HepG2 (cell line): ENCODE measurements around the gene CCDC6. TPM values are rescaled to one million over a fixed set of nuclear protein-coding genes. Genes with fewer than 3 reads are reported as not detected.

ENCODE experiments used
- ATAC-seq: fragments of 200-7000 bp; cut with Tn5 transposase; 3 replicates; pipeline ENCODE4 v1.9.1; 2020; ENCODE audit warnings: mild to moderate bottlenecking, moderate library complexity
- BruUV-seq: library from RNA; stranded (reverse); fragments of 400-500 nt; replicated peaks from 2 replicates; lab custom pipeline; 2021; lab: Mats Ljungman, UMichigan
- CTCF ChIA-PET: fragments of 300-600 bp; formaldehyde crosslinking; extraction: SDS; loops from one replicate; lab custom pipeline; 2021; ENCODE audit warnings: low total read pairs, inconsistent platforms, low intra/inter-chr PET ratio; lab: Yijun Ruan, JAX
- POLR2A ChIA-PET: fragments of 350-600 bp; sonication (Branson Sonifier 250); formaldehyde crosslinking; loops from one replicate; lab custom pipeline; 2020; ENCODE audit warnings: antibody characterized with exemption, inconsistent platforms; lab: Yijun Ruan, JAX
- DNase-seq: peaks from one replicate; pipeline ENCODE4 v3.0.0-alpha.2; 2015; ENCODE audit warnings: low spot score
- FAIRE-seq: peaks from 3 replicates; lab custom pipeline; 2011; peaks lifted over from hg19 to GRCh38; lab: Jason Lieb, UNC
- H2AFZ ChIP-seq: one replicate; pipeline ENCODE4 v1.6.1; 2011; ENCODE audit warnings: low read length, inconsistent platforms
- H3K27ac ChIP-seq: fragments of 300-600 bp; 3 replicates; pipeline ENCODE4 v1.8.0; 2011; ENCODE audit warnings: mixed run types, mild to moderate bottlenecking, mixed read lengths, low read length, inconsistent platforms; ENCODE audit not compliant: insufficient read depth; ENCODE audit errors: extremely low read length
- H3K27me3 ChIP-seq, 2 experiments: fragments of 200-600 bp in 1 of 2; 2 replicates in 1 of 2; 3 replicates in 1 of 2; pipeline versions ENCODE4 v1.6.0 to v1.8.0; 2011; ENCODE audit warnings: low read length in 2 of 2, mild to moderate bottlenecking in 2 of 2, moderate library complexity in 2 of 2, inconsistent platforms in 1 of 2; ENCODE audit not compliant: insufficient read depth in 2 of 2, control insufficient read depth in 1 of 2
- H3K36me3 ChIP-seq, 2 experiments: fragments of 200-600 bp in 1 of 2; replicated peaks in 1 of 2; 2 replicates in 1 of 2; 3 replicates in 1 of 2; pipeline versions ENCODE4 v1.5.1 to v1.8.0; 2011; ENCODE audit warnings: low read length in 2 of 2, inconsistent platforms in 1 of 2; ENCODE audit not compliant: insufficient read depth in 2 of 2, control insufficient read depth in 1 of 2
- H3K4me1 ChIP-seq: 2 replicates; pipeline ENCODE4 v1.5.1; 2012; ENCODE audit warnings: low read length, inconsistent platforms; ENCODE audit not compliant: insufficient read depth
- H3K4me2 ChIP-seq: 2 replicates; pipeline ENCODE4 v1.6.0; 2011; ENCODE audit warnings: low read depth, low read length, inconsistent platforms
- H3K4me3 ChIP-seq, 3 experiments: fragments of 200-600 bp in 1 of 3; sonication (generic), shearing (Covaris generic) in 1 of 3; replicated peaks in 1 of 3; 2 replicates each; pipeline ENCODE4 v1.5.1; 2011 to 2016; ENCODE audit warnings: low read length in 3 of 3, inconsistent platforms in 2 of 3, low read depth in 2 of 3, mild to moderate bottlenecking in 2 of 3, control low read depth in 1 of 3, mixed read lengths in 1 of 3; ENCODE audit not compliant: insufficient read depth in 1 of 3
- H3K79me2 ChIP-seq: one replicate; pipeline ENCODE4 v1.6.1; 2011; ENCODE audit warnings: low read length, inconsistent platforms; ENCODE audit not compliant: insufficient read depth
- H3K9ac ChIP-seq: 2 replicates; pipeline ENCODE4 v1.6.0; 2011; ENCODE audit warnings: mild to moderate bottlenecking, low read depth, low read length, inconsistent platforms; ENCODE audit not compliant: insufficient read depth
- H3K9me3 ChIP-seq: 2 replicates; pipeline ENCODE4 v1.5.1; 2012; ENCODE audit warnings: mild to moderate bottlenecking, low read length
- H4K20me1 ChIP-seq: 2 replicates; pipeline ENCODE4 v1.6.0; 2011; ENCODE audit warnings: inconsistent platforms, mild to moderate bottlenecking, low read length, moderate library complexity; ENCODE audit not compliant: insufficient read depth
- EHMT2 ChIP-seq: fragments of 200-600 bp; sonication (generic); IDR thresholded peaks from 2 replicates; pipeline ENCODE4 v1.7.0; 2017; ENCODE audit warnings: antibody characterized with exemption, low read depth, low read length, borderline replicate concordance
- FOXA1 ChIP-seq, 2 experiments: fragments of 450-650 bp in 1 of 2; sonication (generic) in 1 of 2; formaldehyde crosslinking in 1 of 2; IDR thresholded peaks; 2 replicates each; pipeline versions ENCODE4 v1.4.0 to v1.6.1; 2016 to 2020; ENCODE audit warnings: missing genetic modification reagents in 1 of 2
- GZF1 ChIP-seq: sonication (generic); formaldehyde crosslinking; IDR thresholded peaks from 2 replicates; pipeline ENCODE4 v1.5.1; 2020; ENCODE audit warnings: mild to moderate bottlenecking, missing genetic modification reagents
- SRF ChIP-seq: IDR thresholded peaks from 2 replicates; pipeline ENCODE4 v1.6.1; 2011; ENCODE audit warnings: mild to moderate bottlenecking, low read depth, low read length, moderate library complexity
- ZBTB38 ChIP-seq: sonication (generic); formaldehyde crosslinking; IDR thresholded peaks from 2 replicates; pipeline ENCODE4 v1.5.1; 2020; ENCODE audit warnings: mild to moderate bottlenecking, missing genetic modification reagents
- WGBS: methylation state at CpG from one replicate; pipeline ENCODE4 v1.1.6; 2017; ENCODE audit warnings: low lambda C conversion rate; 5-methylcytosine and 5-hydroxymethylcytosine counted together
- in situ Hi-C: cut with HindIII; loops from 2 replicates; pipeline ENCODE4 v1.10.0; 2017; ENCODE audit warnings: low pct_unique_long_range_greater_than_20kb; ENCODE audit not compliant: extremely low pct_ligation_motif_present
- intact Hi-C: fragments of 100-400 bp; cut with micrococcal nuclease; formaldehyde crosslinking; loops from one replicate; pipeline ENCODE4 v1.10.0; 2022; ENCODE audit not compliant: unreplicated experiment
- polyA plus RNA-seq, 8 experiments: library from polyadenylated mRNA; depleted of rRNA in 3 of 8; stranded (reverse) in 7 of 8; unstranded in 1 of 8; fragments of >200 nt; fragmentation: Illumina TruSeq in 4 of 8; extraction: Trizol in 4 of 8; gene quantifications; 2 replicates each; pipeline versions ENCODE4 v1.2.1 to v1.2.3, GENCODE V29; 2011 to 2016; ENCODE audit warnings: low read depth in 4 of 8, missing spikeins in 1 of 8, mixed read lengths in 1 of 8; ENCODE audit not compliant: insufficient read depth in 1 of 8
- total RNA-seq, 5 experiments: library from RNA; depleted of rRNA; stranded (reverse); fragments of >200 nt; fragmentation: Illumina TruSeq; extraction: Trizol; gene quantifications; 2 replicates each; pipeline ENCODE4 v1.2.3, GENCODE V29; 2016; ENCODE audit warnings: low read depth in 1 of 5
- TF ChIP-seq, protein P1 (sequence below): sonication (generic); formaldehyde crosslinking; IDR thresholded peaks from 2 replicates; pipeline ENCODE4 v1.4.0; 2020; ENCODE audit warnings: mild to moderate bottlenecking, missing genetic modification reagents

CCDC6 gene
- total and polyA plus RNA-seq, 2 of the 13 experiments (the other 11 are each of a cell fraction or from before 2014, with no cell fraction given) = 17.9 to 18.3 TPM

DNA sequence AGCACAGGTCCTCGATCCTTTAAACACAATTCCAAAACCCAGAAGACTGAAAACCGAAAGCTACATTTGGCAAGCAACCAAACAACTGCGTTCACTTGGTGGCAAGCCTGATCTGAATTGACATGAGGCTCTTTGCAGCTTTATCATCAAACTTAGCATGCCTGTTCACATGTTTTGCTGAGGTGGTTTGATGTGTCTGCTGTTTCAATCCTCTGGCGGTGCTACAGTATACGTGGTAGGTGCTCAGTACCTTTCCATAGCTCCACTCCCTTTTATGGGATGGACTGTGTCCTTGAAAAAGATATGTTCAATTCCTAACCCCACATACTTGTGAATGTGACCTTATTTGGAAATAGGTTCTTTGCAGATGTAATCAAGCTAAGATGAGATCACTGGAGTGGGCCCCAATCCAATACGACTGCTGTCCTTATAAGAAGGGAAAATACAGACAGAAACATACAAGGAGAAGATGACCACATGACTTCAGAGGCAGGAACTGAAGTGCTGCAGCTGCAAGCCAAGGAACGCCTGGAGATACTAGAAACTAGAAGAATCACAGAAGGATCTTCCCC, 33.4 kb downstream of the CCDC6 start:
- Histone ChIP-seq H3K4me1 (peaks cover 16% of the 10 kb centered on the region), H3K9ac (no peak overlapping the region), H3K27ac (no peak overlapping the region), H2AFZ (no peak overlapping the region), H4K20me1 (no peaks in the 10 kb centered on the region), H3K36me3 (no peaks in the 10 kb centered on the region), H3K4me3 (no peak overlapping the region), H3K4me2 (no peak overlapping the region), H3K27me3 (no peaks in the 10 kb centered on the region), H3K9me3 (no peaks in the 10 kb centered on the region), H3K79me2 (peaks cover 70% of the 10 kb centered on the region)
- in situ Hi-C loops = loop anchor here (25.0 kb wide), 1 partner anchor 164 kb away; no protein-coding TSS in a partner anchor
- no peak; the same call in 2 of the 3 replicates for ATAC-seq
- no peak for FAIRE-seq
- TF ChIP-seq SRF (peak; percentile 64; the same call in 1 of the 2 replicates), EHMT2 (no peak)
- POLR2A ChIA-PET = no interaction called here
- CTCF ChIA-PET = no interaction called here
- intact Hi-C loops = no loop called here
- WGBS = 95% methylated on average over 7 of the region's 7 CpGs
- no TSS peak for BruUV-seq
- peak; percentile 55 for DNase-seq

DNA sequence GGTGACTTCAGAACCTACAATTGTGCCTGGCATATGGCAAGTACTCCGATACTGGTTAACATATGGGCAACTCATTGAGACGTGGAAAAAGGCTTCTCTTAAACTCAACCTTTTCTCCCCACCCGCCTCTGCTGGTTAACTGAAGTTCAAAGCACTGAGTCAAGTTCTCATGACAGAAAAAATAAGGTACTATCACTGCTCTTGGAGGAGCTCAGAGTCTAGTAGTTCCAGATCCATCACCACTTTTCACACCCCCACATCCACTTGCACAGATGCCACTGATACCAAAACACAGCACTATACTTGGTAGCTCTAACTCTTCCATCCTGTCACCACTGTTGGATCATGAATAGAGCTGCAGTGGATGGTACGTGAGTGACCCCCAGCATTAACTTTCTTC, 36.2 kb downstream of the CCDC6 start:
- FAIRE-seq = no peak
- no TSS peak for BruUV-seq
- CTCF ChIA-PET = no interaction called here
- no peaks in the 10 kb centered on the region for H3K36me3 ChIP-seq
- in situ Hi-C loops (loop anchor here (25.0 kb wide), 1 partner anchor 167 kb away; no protein-coding TSS in a partner anchor), intact Hi-C loops (no loop called here)
- peaks cover 17% of the 10 kb centered on the region for H3K4me1 ChIP-seq
- no peak for ATAC-seq
- H3K9ac ChIP-seq = no peak overlapping the region
- H2AFZ ChIP-seq = no peak overlapping the region
- H3K79me2 ChIP-seq = peaks cover 61% of the 10 kb centered on the region
- H3K4me2 ChIP-seq = no peak overlapping the region
- DNase-seq = no peak
- no peak overlapping the region for H3K4me3 ChIP-seq
- 97% methylated on average over 4 of the region's 4 CpGs for WGBS
- peaks cover 4% of the 10 kb centered on the region; the same call in 1 of the 2 replicates for H4K20me1 ChIP-seq
- no peaks in the 10 kb centered on the region for H3K9me3 ChIP-seq
- TF ChIP-seq GZF1 (CRISPR knock-in tag) (no peak), ZBTB38 (CRISPR knock-in tag) (no peak), FOXA1 (IDR thresholded peaks at IDR 0.05) (no peak), FOXA1 (CRISPR knock-in tag; IDR thresholded peaks at IDR 0.05) (no peak)
- TF ChIP-seq, protein P1, sequence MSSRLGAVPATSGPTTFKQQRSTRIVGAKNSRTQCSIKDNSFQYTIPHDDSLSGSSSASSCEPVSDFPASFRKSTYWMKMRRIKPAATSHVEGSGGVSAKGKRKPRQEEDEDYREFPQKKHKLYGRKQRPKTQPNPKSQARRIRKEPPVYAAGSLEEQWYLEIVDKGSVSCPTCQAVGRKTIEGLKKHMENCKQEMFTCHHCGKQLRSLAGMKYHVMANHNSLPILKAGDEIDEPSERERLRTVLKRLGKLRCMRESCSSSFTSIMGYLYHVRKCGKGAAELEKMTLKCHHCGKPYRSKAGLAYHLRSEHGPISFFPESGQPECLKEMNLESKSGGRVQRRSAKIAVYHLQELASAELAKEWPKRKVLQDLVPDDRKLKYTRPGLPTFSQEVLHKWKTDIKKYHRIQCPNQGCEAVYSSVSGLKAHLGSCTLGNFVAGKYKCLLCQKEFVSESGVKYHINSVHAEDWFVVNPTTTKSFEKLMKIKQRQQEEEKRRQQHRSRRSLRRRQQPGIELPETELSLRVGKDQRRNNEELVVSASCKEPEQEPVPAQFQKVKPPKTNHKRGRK (CRISPR knock-in tag) = no peak
- H3K27ac ChIP-seq = no peak overlapping the region
- POLR2A ChIA-PET = no interaction called here
- no peaks in the 10 kb centered on the region for H3K27me3 ChIP-seq
